Right hindlimb (tissue), 1 donor: ENCODE results near the gene SLC25A44.
A peak's percentile ranks its signal among the peaks of the same experiment; 100 is the strongest.

ENCODE experiments used
- DNase-seq: peaks from one replicate; pipeline ENCODE4 v3.0.0-alpha.2; 2018

The SLC25A44 gene

GRCh38 chr1:156193488-156194299 lies at the start of gene SLC25A44:
SLC25A44 (plus strand) TSS chr1:156194104; CDS start chr1:156199848, 5,744 bp downstream.
- peak; percentile 99 for DNase-seq

GRCh38 chr1:156144742-156145141 lies 49.2 kb upstream of the SLC25A44 start:
- DNase-seq: peak; percentile 15

- no peak for DNase-seq
Observed at GRCh38 chr1:156145650-156146019, 48.3 kb upstream of the SLC25A44 start.

GRCh38 chr1:156146020-156146768 lies 47.7 kb upstream of the SLC25A44 start:
- DNase-seq: peak; percentile 89

- peak; percentile 55 for DNase-seq
Observed at GRCh38 chr1:156146769-156147405, 47.0 kb upstream of the SLC25A44 start.

- DNase-seq: no peak
Observed at GRCh38 chr1:156148216-156148615, 45.7 kb upstream of the SLC25A44 start.

GRCh38 chr1:156149374-156150332 lies 44.3 kb upstream of the SLC25A44 start:
- peak; percentile 21 for DNase-seq

GRCh38 chr1:156150333-156151011 lies 43.4 kb upstream of the SLC25A44 start:
- DNase-seq: peak; percentile 20

- DNase-seq: peak; percentile 11
Observed at GRCh38 chr1:156151093-156151688, 42.7 kb upstream of the SLC25A44 start.

- no peak for DNase-seq
Observed at GRCh38 chr1:156152628-156153027, 41.3 kb upstream of the SLC25A44 start.

GRCh38 chr1:156153362-156153761 lies 40.5 kb upstream of the SLC25A44 start, which contains the start of gene SEMA4A:
SEMA4A (plus strand) TSS chr1:156153585; CDS start chr1:156154579, 994 bp downstream.
- no peak for DNase-seq

- DNase-seq: peak; percentile 17
Observed at GRCh38 chr1:156154317-156154749, 39.6 kb upstream of the SLC25A44 start.

- no peak for DNase-seq
Observed at GRCh38 chr1:156155756-156156510, 38.0 kb upstream of the SLC25A44 start.

- DNase-seq: no peak
Observed at GRCh38 chr1:156157506-156157905, 36.4 kb upstream of the SLC25A44 start.

GRCh38 chr1:156157966-156158365 lies 35.9 kb upstream of the SLC25A44 start:
- DNase-seq: no peak

GRCh38 chr1:156160000-156160742 lies 33.7 kb upstream of the SLC25A44 start:
- no peak for DNase-seq

- peak; percentile 95 for DNase-seq
Observed at GRCh38 chr1:156160743-156161171, 33.1 kb upstream of the SLC25A44 start.

- no peak for DNase-seq
Observed at GRCh38 chr1:156162430-156163037, 31.4 kb upstream of the SLC25A44 start.

GRCh38 chr1:156163712-156164111 lies 30.2 kb upstream of the SLC25A44 start:
- no peak for DNase-seq
